ENCODE data around the gene KLHL26. TPM values are rescaled to one million over a fixed set of nuclear protein-coding genes. Genes with fewer than 3 reads are reported as not detected.

KLHL26 gene
- total and polyA plus RNA-seq, 2 of the 13 experiments (the other 11 are each of a cell fraction or from before 2014, with no cell fraction given): 1.5 to 1.7 TPM

- no peak for FAIRE-seq
- H3K4me1 ChIP-seq (ENCODE audit: insufficient read depth, low read length): no peaks in the 10 kb centered on the region
- H3K79me2 ChIP-seq (ENCODE audit: insufficient read depth, low read length): no peaks in the 10 kb centered on the region
- no peak for DNase-seq (ENCODE audit: low spot score)
- no peak overlapping the region for H3K9ac ChIP-seq (ENCODE audit: insufficient read depth, low read depth, low read length)
- no peak overlapping the region for H3K27ac ChIP-seq (ENCODE audit: extremely low read length, insufficient read depth, low read length)
- H3K9me3 ChIP-seq (ENCODE audit: low read length): no peaks in the 10 kb centered on the region
- POLR2A ChIA-PET: no interaction called here
- in situ Hi-C loops (cut with HindIII; ENCODE audit: extremely low pct_ligation_motif_present, low pct_unique_long_range_greater_than_20kb) (no loop called here), intact Hi-C loops (cut with micrococcal nuclease; ENCODE audit: unreplicated experiment) (no loop called here)
- WGBS (ENCODE audit: low lambda C conversion rate): 77% methylated on average over 19 of the region's 19 CpGs
- H4K20me1 ChIP-seq (ENCODE audit: insufficient read depth, low read length): 0 out of 2 replicates have a peak, but pooled peaks cover 2% of the 10 kb centered on the region
- H3K36me3 ChIP-seq (replicated peaks in 1 of 2; ENCODE audit: control insufficient read depth in 1 of 2, insufficient read depth in 2 of 2, low read length in 2 of 2): no peaks in the 10 kb centered on the region
- H3K4me3 ChIP-seq (replicated peaks in 1 of 3; ENCODE audit: insufficient read depth in 1 of 3, low read depth in 2 of 3, low read length in 3 of 3): no peak overlapping the region
- TF ChIP-seq ZNF761 (CRISPR knock-in tag; conservative IDR thresholded peaks at IDR 0.05): no peak
- 0 out of 2 replicates have a peak, but pooled peaks have one; percentile 27 for TF ChIP-seq NR2F6 (IDR thresholded peaks at IDR 0.05)
- no peak for TF ChIP-seq NR2F6 (CRISPR knock-in tag; IDR thresholded peaks at IDR 0.05)
- TF ChIP-seq, protein P1, sequence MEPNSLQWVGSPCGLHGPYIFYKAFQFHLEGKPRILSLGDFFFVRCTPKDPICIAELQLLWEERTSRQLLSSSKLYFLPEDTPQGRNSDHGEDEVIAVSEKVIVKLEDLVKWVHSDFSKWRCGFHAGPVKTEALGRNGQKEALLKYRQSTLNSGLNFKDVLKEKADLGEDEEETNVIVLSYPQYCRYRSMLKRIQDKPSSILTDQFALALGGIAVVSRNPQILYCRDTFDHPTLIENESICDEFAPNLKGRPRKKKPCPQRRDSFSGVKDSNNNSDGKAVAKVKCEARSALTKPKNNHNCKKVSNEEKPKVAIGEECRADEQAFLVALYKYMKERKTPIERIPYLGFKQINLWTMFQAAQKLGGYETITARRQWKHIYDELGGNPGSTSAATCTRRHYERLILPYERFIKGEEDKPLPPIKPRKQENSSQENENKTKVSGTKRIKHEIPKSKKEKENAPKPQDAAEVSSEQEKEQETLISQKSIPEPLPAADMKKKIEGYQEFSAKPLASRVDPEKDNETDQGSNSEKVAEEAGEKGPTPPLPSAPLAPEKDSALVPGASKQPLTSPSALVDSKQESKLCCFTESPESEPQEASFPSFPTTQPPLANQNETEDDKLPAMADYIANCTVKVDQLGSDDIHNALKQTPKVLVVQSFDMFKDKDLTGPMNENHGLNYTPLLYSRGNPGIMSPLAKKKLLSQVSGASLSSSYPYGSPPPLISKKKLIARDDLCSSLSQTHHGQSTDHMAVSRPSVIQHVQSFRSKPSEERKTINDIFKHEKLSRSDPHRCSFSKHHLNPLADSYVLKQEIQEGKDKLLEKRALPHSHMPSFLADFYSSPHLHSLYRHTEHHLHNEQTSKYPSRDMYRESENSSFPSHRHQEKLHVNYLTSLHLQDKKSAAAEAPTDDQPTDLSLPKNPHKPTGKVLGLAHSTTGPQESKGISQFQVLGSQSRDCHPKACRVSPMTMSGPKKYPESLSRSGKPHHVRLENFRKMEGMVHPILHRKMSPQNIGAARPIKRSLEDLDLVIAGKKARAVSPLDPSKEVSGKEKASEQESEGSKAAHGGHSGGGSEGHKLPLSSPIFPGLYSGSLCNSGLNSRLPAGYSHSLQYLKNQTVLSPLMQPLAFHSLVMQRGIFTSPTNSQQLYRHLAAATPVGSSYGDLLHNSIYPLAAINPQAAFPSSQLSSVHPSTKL (CRISPR knock-in tag; IDR thresholded peaks at IDR 0.05): no peak
- no peak for TF ChIP-seq NKX3-1 (CRISPR knock-in tag; IDR thresholded peaks at IDR 0.05)
- TF ChIP-seq MAZ (IDR thresholded peaks at IDR 0.05; ENCODE audit: borderline replicate concordance, low read depth, low read length): no peak
- TF ChIP-seq MAZ (CRISPR knock-in tag; IDR thresholded peaks at IDR 0.05; ENCODE audit: low read depth): no peak
- no peak for TF ChIP-seq CHCHD3 (CRISPR knock-in tag; IDR thresholded peaks at IDR 0.05)
- no peak for TF ChIP-seq SOX5 (CRISPR knock-in tag; IDR thresholded peaks at IDR 0.05; ENCODE audit: borderline replicate concordance)
- no peak overlapping the region for H3K4me2 ChIP-seq (ENCODE audit: low read depth, low read length)
- H2AFZ ChIP-seq (ENCODE audit: low read length): no peak overlapping the region
- H3K27me3 ChIP-seq (ENCODE audit: control insufficient read depth in 1 of 2, insufficient read depth in 2 of 2, low read length in 2 of 2): no peaks in the 10 kb centered on the region
- no TSS peak for BruUV-seq (replicated peaks)
- CTCF ChIA-PET (ENCODE audit: low intra/inter-chr PET ratio, low total read pairs): no interaction called here
- no peak for ATAC-seq
Observed at GRCh38 chr19:18656337-18657086, 19.7 kb downstream of the KLHL26 start.
